EL (cell line): ENCODE results near the gene LAMTOR3.

Experiments
- DNase-seq: peaks from one replicate; pipeline ENCODE4 v3.0.0-alpha.2; 2016

Gene LAMTOR3

DNA sequence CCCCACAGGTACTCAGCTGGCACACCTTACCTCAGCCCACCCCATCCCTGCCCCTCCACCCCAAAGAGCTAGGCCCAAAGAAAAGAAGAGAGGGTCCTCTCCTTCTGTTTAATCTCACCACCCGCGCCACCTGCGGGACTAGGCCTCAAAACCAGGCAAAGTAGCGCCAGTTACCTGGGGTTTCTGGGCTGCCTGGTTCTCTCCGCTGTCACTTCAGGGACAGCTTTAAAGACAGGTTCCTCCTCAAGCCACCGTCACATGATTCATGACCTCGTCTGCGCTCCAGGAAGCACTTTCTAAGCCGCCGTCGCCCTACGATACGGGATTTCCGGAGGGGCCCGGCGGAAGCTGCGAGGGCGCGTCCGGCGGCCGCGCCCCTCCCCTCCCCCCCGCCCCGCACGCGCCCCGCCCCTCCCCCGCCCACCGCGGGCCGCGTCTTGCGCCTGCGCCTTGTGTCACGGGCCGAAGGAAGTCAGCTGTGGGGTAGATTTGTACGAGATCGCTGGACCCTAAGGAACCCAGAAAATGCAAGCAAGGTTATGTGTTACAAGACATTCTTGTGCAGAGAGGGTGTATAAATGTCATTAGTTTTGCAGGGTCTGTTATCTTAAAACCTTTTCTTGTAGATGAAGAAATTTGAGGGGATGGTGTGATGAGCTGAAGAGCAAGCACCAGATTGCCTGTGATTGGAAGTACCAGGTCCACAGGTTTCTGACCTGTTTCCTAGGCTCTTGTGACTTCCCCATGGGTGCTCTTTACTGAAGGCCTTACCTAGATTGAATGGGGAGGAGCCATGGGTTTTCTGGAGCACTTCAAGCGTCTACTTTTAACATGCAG lies at the start of gene LAMTOR3:
Gene LAMTOR3, minus strand, starts transcription at position 267 of the 837 bp plus-strand sequence. CDS start 464 bp downstream, outside the sequence.
- DNase-seq, result peak; percentile 87

DNA sequence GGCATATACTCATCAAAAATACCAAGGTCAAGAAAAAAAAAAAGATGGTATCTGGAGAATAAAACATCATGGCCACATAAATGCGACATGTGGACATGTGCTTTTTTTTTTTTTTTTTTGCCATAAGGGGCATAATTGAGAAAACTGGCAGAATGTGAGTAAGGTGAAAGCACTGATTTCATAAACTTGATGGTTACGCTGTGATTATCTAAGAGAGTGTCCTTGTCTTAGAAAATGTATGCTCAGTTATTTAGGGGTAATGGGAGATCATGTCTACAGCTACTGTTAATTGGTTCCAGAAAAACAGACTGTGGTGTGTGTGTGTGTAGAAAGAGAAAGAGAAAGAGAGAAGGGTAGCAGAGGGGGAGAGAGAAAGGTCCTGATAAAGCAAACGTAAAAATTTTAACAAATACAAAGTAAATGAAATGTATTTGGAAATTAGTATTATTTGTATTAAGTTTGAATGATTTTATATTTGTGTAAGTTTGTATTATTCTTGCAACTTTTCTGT lies 44.1 kb upstream of the LAMTOR3 start:
- DNase-seq, result no peak

- no peak for DNase-seq
Measured at GRCh38 chr4:99934891-99935290, 40.7 kb upstream of the LAMTOR3 start.

GRCh38 chr4:99927566-99927965 lies 33.3 kb upstream of the LAMTOR3 start:
- DNase-seq, result no peak

- DNase-seq, result no peak
Measured at GRCh38 chr4:99921174-99921573, 26.9 kb upstream of the LAMTOR3 start.

GRCh38 chr4:99918656-99919055 lies 24.4 kb upstream of the LAMTOR3 start:
- no peak for DNase-seq

DNA sequence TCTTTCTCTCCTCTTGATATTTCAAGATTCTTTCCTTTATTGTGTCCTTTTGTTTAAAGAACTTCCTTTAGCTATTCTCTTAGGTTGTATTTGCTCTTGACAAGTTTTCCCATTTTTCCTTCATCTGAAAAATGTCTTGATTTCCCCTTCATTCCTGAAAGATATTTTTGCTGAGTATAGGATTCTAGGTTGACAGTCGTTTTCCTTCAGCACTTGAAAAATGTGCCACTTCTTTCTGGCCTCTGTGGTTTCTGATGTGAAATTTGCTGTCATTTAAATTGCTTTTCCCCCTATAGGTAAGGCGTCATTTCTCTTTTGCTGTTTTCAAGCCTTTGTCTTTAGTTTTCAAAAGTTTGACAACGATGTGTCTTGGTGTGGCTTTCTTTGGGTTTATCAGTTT lies 23.3 kb upstream of the LAMTOR3 start:
- no peak for DNase-seq

- peak; percentile 1 for DNase-seq
Measured at GRCh38 chr4:99915449-99915848, 21.2 kb upstream of the LAMTOR3 start.

- DNase-seq, result no peak
Measured at GRCh38 chr4:99894998-99895397, 771 bp upstream of the LAMTOR3 start.

DNA sequence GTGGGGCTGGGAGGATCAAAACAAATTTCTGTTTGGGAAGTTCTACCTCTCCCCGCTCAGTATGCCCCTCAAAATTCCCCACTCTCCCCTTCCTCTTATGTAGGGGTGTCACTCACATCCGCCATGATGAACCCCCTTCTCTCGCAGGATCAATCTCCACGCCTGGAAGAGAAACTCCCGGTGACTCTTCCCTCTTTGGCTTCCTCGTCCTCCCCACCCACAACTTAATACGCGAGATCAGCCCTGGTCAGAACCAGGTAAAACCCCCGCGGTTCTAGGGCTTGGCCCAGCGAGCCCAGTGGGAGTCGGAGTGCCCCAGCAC lies 427 bp downstream of the LAMTOR3 start:
- DNase-seq, result peak; percentile 16

DNA sequence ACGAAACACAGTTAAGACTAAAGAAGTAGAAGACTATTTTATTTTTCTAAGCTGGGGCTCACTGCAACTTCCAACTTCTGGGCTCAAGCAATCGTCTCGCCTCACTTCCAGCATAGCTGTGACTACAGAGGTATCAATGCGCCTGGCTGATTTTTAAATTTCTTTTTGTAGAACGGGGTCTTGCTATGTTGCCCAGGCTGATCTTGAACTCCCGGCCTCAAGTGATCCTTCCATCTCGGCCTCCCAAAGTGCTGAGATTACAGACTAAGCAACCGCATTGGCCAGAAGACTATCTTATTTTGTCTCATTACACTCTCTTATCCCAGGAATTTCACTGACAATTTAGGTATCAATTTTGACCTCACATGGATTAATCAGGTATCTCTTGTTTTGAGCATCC lies 1.2 kb downstream of the LAMTOR3 start:
- DNase-seq, result no peak

DNA sequence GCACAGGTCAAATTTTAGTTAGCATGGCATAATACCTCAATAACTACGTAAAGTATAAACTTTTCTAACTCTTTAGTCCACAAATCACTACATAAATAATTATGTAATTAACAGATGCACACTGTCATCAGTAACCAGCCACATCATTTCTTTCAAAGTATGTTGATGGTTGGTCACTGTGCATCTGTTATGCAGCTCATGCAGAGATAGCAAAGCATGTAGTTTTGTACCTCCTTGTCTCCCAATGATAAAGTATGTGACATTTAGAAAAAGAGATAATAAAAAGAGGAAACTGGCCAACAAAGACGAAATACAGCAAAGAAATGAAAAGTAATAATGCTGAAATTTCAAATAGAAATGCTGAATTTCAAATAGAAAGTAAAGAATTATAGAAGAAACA lies 2.9 kb downstream of the LAMTOR3 start:
- no peak for DNase-seq

- DNase-seq, result peak; percentile 10
Measured at GRCh38 chr4:99887837-99888236, 6.4 kb downstream of the LAMTOR3 start.

GRCh38 chr4:99886146-99886545 lies 8.1 kb downstream of the LAMTOR3 start:
- DNase-seq, result peak; percentile 21

- DNase-seq, result no peak
Measured at GRCh38 chr4:99885687-99886086, 8.5 kb downstream of the LAMTOR3 start.

DNA sequence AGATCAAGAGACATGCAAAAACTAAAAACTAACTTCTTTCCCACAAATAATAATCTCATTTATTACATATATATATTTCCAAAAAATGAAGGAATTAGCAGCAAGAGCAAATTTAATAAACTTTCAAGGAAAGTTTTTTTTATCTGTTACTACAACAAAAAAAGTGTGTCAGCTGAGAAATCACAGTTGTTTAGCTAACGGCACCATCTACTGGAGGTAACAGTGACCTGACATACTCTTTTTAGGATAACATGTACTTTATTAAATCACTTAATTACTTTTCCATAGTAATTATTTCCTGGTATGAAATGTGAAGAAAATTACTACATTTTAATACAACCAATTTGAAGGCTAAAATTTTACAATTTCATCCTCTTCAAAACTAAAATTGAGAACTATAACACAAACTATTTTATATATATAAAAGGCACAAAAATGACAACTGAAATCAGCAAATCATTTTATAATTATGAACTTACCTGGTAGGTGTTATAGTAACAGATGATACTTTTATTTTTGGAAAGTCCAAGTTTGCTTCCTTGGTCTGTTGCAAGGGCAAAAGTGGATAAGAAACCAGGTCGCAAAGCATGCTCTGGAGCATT lies 9.1 kb downstream of the LAMTOR3 start:
- DNase-seq, result peak; percentile 41

GRCh38 chr4:99879458-99879857 lies 14.8 kb downstream of the LAMTOR3 start:
- DNase-seq, result no peak

- no peak for DNase-seq
Measured at GRCh38 chr4:99878604-99879003, 15.6 kb downstream of the LAMTOR3 start.

DNA sequence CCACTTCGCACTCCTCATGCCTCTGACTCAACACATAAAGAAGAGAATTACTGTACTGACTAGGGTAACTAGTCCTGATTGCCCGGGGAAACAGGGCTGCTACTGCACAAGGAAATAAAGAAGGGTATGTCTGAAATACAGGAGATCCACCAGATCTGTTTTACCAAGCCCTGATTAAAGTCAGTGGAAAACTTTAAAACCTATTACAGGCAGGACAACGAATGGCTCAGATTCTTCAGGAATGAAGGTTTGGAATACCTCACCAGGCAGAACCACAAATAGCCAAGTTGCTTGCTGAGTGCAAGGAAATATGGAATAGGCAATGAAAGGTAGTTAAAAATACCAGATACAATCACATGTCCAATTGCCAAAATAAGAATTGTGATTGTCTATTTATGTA lies 17.3 kb downstream of the LAMTOR3 start:
- DNase-seq, result no peak

DNA sequence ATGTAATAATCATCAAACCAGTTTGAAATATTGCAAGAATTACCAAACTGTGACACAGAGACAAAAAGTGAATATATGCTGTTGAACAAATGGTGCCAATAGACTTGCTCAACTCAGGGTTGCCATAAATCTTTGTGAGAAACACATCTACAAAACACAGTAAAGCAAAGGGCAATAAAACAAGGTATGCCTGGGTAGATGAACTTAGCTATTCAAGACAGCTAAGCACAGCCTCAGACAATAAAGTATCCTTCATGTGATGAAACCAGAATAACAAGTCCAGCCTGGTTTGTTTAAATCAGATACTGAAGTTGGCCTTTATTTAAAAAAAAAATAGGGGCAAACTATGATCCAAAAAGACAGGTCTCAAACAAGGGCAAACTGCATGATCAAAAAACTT lies 19.2 kb downstream of the LAMTOR3 start:
- DNase-seq, result no peak

DNA sequence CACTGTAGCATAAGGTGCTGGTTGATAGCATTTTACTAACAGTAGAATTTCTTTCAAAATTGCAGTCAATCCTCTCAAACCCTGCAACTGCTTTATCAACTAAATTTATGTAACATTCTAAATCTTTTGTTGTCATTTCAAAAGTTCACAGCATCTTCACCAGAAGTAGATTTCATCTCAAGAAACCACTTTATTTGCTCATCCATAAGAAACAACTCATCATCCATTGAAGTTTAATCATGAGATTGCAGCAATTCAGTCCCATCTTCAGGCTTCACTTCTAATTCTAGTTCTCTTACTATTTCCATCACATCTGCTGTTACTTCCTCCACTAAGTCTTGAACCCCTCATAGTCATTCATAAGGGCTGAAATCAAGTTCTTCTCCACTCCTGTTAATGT lies 21.7 kb downstream of the LAMTOR3 start:
- no peak for DNase-seq

DNA sequence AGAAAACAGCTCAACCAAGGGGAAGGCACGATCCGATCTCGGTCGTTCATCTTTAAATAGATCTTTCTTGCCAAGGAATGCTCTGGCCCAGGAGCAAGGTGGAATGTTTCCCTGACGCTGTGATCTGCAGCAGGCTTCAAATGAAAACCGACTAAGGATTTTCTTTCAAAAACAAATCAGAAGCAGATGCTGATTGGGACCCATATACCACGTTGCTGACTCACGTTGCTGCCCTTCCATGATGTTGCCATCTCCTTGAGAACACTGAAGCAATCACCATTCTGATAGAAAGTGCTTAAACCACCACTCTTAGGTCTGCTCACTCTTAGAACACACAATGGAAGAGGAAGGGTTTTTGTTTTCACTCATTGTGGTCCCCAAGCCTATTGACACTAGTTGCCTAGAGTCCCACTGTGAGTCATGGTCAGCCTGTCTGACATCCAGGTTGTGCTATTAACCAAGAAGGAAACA lies 26.1 kb downstream of the LAMTOR3 start:
- DNase-seq, result peak; percentile 43

- DNase-seq, result peak; percentile 12
Measured at GRCh38 chr4:99863804-99864203, 30.4 kb downstream of the LAMTOR3 start.
